Activated T-cell treated with anti-CD3 and anti-CD28 coated beads, Interleukin-2, amount 50 U/mL, for 24 hours (primary cell): ENCODE measurements around the gene GCAT.
A peak's percentile ranks its signal among the peaks of the same experiment; 100 is the strongest.
"Not testable (repeated sequence)": the region's sequence is repeated elsewhere in the genome, so short reads cannot be mapped to it uniquely, and the experiment has no call there.

Source experiments
- DNase-seq: peaks from one replicate; pipeline ENCODE4 v3.0.0-alpha.2; 2020
- H3K27ac Mint-ChIP-seq: 2 replicates; pipeline ENCODE4 v1.8.0; 2020; ENCODE audit warnings: mild to moderate bottlenecking, mixed read lengths
- H3K27me3 Mint-ChIP-seq: 2 replicates; pipeline ENCODE4 v1.8.0; 2020; ENCODE audit warnings: mixed read lengths
- H3K36me3 Mint-ChIP-seq: 2 replicates; pipeline ENCODE4 v1.8.0; 2020; ENCODE audit warnings: low read depth, mixed read lengths
- H3K4me1 Mint-ChIP-seq: 2 replicates; pipeline ENCODE4 v1.8.0; 2020; ENCODE audit warnings: low read depth, mixed read lengths
- H3K4me3 Mint-ChIP-seq: 2 replicates; pipeline ENCODE4 v1.8.0; 2020; ENCODE audit warnings: mild to moderate bottlenecking, moderate library complexity, mixed read lengths
- H3K9me3 Mint-ChIP-seq: 2 replicates; pipeline ENCODE4 v1.8.0; 2020; ENCODE audit warnings: mixed read lengths

Gene GCAT

GRCh38 chr22:37797874-37798500 lies 9.7 kb upstream of the GCAT start:
- no peak overlapping the region for H3K4me3 Mint-ChIP-seq
- no peak overlapping the region for H3K27ac Mint-ChIP-seq
- H3K36me3 Mint-ChIP-seq, result no peaks in the 10 kb centered on the region
- no peak for DNase-seq
- peaks cover 11% of the 10 kb centered on the region for H3K27me3 Mint-ChIP-seq
- H3K9me3 Mint-ChIP-seq, result no peaks in the 10 kb centered on the region
- H3K4me1 Mint-ChIP-seq, result peaks cover 6% of the 10 kb centered on the region

GRCh38 chr22:37799979-37800378 lies 7.8 kb upstream of the GCAT start:
- Mint-ChIP-seq H3K27me3 (peaks cover 25% of the 10 kb centered on the region), H3K4me1 (peaks cover 17% of the 10 kb centered on the region)
- DNase-seq, H3K9me3 Mint-ChIP-seq, H3K27ac Mint-ChIP-seq, H3K4me3 Mint-ChIP-seq, H3K36me3 Mint-ChIP-seq: not testable (repeated sequence)

- Mint-ChIP-seq H3K4me3 (peak overlapping the region; percentile 57), H3K9me3 (no peaks in the 10 kb centered on the region), H3K36me3 (no peaks in the 10 kb centered on the region), H3K27me3 (peaks cover 43% of the 10 kb centered on the region), H3K4me1 (peaks cover 31% of the 10 kb centered on the region), H3K27ac (no peak overlapping the region)
- no peak for DNase-seq
Measured at GRCh38 chr22:37801946-37802309, 5.8 kb upstream of the GCAT start.

GRCh38 chr22:37802310-37803194 lies 5.2 kb upstream of the GCAT start:
- Mint-ChIP-seq H3K27me3 (peaks cover 49% of the 10 kb centered on the region), H3K27ac (no peak overlapping the region)
- peak; percentile 52 for DNase-seq

GRCh38 chr22:37803195-37803638 lies 4.5 kb upstream of the GCAT start:
- Mint-ChIP-seq H3K4me1 (peaks cover 40% of the 10 kb centered on the region), H3K36me3 (no peaks in the 10 kb centered on the region), H3K27ac (no peak overlapping the region), H3K9me3 (no peaks in the 10 kb centered on the region), H3K4me3 (peak overlapping the region; percentile 56), H3K27me3 (peaks cover 56% of the 10 kb centered on the region)
- DNase-seq, result no peak

More at GRCh38 chr22:37802310-37803194, 5.2 kb upstream of the GCAT start:
- H3K9me3 Mint-ChIP-seq, result no peaks in the 10 kb centered on the region
- H3K4me1 Mint-ChIP-seq, result peaks cover 36% of the 10 kb centered on the region
- H3K4me3 Mint-ChIP-seq, result peak overlapping the region; percentile 56
- H3K36me3 Mint-ChIP-seq, result no peaks in the 10 kb centered on the region

- H3K9me3 Mint-ChIP-seq, result no peaks in the 10 kb centered on the region
- H3K4me1 Mint-ChIP-seq, result peaks cover 44% of the 10 kb centered on the region
- no peaks in the 10 kb centered on the region for H3K36me3 Mint-ChIP-seq
- DNase-seq, result no peak
- H3K4me3 Mint-ChIP-seq, result peak overlapping the region; percentile 49
- peaks cover 62% of the 10 kb centered on the region for H3K27me3 Mint-ChIP-seq
- no peak overlapping the region for H3K27ac Mint-ChIP-seq
Measured at GRCh38 chr22:37803639-37804351, 3.9 kb upstream of the GCAT start.

- peaks cover 68% of the 10 kb centered on the region for H3K27me3 Mint-ChIP-seq
- H3K36me3 Mint-ChIP-seq, result no peaks in the 10 kb centered on the region
- no peak for DNase-seq
- H3K27ac Mint-ChIP-seq, result no peak overlapping the region
- H3K4me1 Mint-ChIP-seq, result peaks cover 44% of the 10 kb centered on the region
- no peaks in the 10 kb centered on the region for H3K9me3 Mint-ChIP-seq
- H3K4me3 Mint-ChIP-seq, result peak overlapping the region; percentile 49
Measured at GRCh38 chr22:37804352-37804880, 3.3 kb upstream of the GCAT start.

- no peaks in the 10 kb centered on the region for H3K9me3 Mint-ChIP-seq
Measured at GRCh38 chr22:37804881-37805809, 2.6 kb upstream of the GCAT start.

GRCh38 chr22:37805810-37806277 lies 1.9 kb upstream of the GCAT start:
- Mint-ChIP-seq H3K4me1 (peaks cover 44% of the 10 kb centered on the region), H3K4me3 (peak overlapping the region; percentile 62), H3K27me3 (peaks cover 74% of the 10 kb centered on the region), H3K9me3 (no peaks in the 10 kb centered on the region), H3K36me3 (no peaks in the 10 kb centered on the region), H3K27ac (no peak overlapping the region)
- DNase-seq, result no peak

More at GRCh38 chr22:37804881-37805809, 2.6 kb upstream of the GCAT start:
- H3K36me3 Mint-ChIP-seq, result no peaks in the 10 kb centered on the region
- H3K27me3 Mint-ChIP-seq, result peaks cover 75% of the 10 kb centered on the region
- peak overlapping the region; percentile 62 for H3K4me3 Mint-ChIP-seq
- peaks cover 44% of the 10 kb centered on the region for H3K4me1 Mint-ChIP-seq
- H3K27ac Mint-ChIP-seq, result peak overlapping the region; percentile 52
- DNase-seq, result peak; percentile 84

- Mint-ChIP-seq H3K27ac (no peak overlapping the region), H3K4me1 (peaks cover 44% of the 10 kb centered on the region), H3K9me3 (no peaks in the 10 kb centered on the region), H3K4me3 (peak overlapping the region; percentile 79), H3K36me3 (no peaks in the 10 kb centered on the region), H3K27me3 (peaks cover 79% of the 10 kb centered on the region)
- no peak for DNase-seq
Measured at GRCh38 chr22:37806409-37807333, 1.1 kb upstream of the GCAT start.

DNA sequence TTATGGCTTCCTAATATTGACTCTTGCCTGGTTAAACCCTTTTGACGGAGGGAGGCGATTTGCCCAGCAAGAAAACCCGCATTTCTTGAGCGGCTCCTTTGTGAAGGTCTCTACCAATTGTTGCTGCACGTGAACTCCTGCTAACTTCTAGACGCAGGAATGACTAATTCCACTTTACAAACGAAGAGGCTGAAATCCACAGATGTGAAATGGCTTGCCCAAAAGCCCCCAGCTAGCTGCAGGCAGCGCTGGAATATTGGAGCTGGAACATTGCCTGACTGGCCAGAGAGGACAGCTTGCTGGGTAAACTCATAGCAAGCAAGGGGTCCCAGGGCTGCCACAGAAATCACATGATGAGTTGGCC lies 542 bp downstream of the GCAT start:
- peaks cover 35% of the 10 kb centered on the region for H3K4me1 Mint-ChIP-seq
- H3K27ac Mint-ChIP-seq, result no peak overlapping the region
- no peaks in the 10 kb centered on the region for H3K9me3 Mint-ChIP-seq
- DNase-seq, result no peak
- no peaks in the 10 kb centered on the region for H3K36me3 Mint-ChIP-seq
- peaks cover 80% of the 10 kb centered on the region for H3K27me3 Mint-ChIP-seq
- peak overlapping the region; percentile 79 for H3K4me3 Mint-ChIP-seq

GRCh38 chr22:37809672-37810333 lies 2.1 kb downstream of the GCAT start:
- Mint-ChIP-seq H3K36me3 (no peaks in the 10 kb centered on the region), H3K27ac (no peak overlapping the region), H3K27me3 (peaks cover 72% of the 10 kb centered on the region), H3K9me3 (no peaks in the 10 kb centered on the region), H3K4me1 (peaks cover 27% of the 10 kb centered on the region), H3K4me3 (no peak overlapping the region)
- DNase-seq, result no peak
